Measurements from ENCODE around the gene CLTCL1. TPM values are rescaled to one million over a fixed set of nuclear protein-coding genes. Genes with fewer than 3 reads are reported as not detected.

CLTCL1 gene
- total and polyA plus RNA-seq, 9 of the 15 experiments (the other 6 are each of a cell fraction or from before 2014, with no cell fraction given), result 1.1 to 11.7 (median 5.0) TPM

- TF ChIP-seq ZFP91 (CRISPR knock-in tag; IDR thresholded peaks at IDR 0.05) (0 out of 2 replicates have a peak, but pooled peaks have one; percentile 49), ZEB2 (IDR thresholded peaks at IDR 0.05) (no peak), E2F6 (IDR thresholded peaks at IDR 0.05; ENCODE audit: borderline replicate concordance in 1 of 2, extremely low read depth in 1 of 2, insufficient read depth in 1 of 2, insufficient read length in 1 of 2, low read depth in 1 of 2, low read length in 1 of 2, poor library complexity in 1 of 2, severe bottlenecking in 1 of 2) (no peak), VEZF1 (CRISPR knock-in tag; IDR thresholded peaks at IDR 0.05) (no peak), NR2C2 (CRISPR knock-in tag; IDR thresholded peaks at IDR 0.05) (0 out of 2 replicates have a peak, but pooled peaks have one; percentile 2), NR2C2 (tag; IDR thresholded peaks at IDR 0.05) (no peak), ZNF639 (CRISPR knock-in tag; conservative IDR thresholded peaks at IDR 0.05 in 1 of 2, IDR thresholded peaks at IDR 0.05 in 1 of 2) (0 out of 4 replicates have a peak, but pooled peaks of 1 of the 2 experiments have one; percentile 57), E2F4 (CRISPR knock-in tag; IDR thresholded peaks at IDR 0.05; ENCODE audit: low read depth) (peak; percentile 5; the same call in 1 of the 2 replicates), PCBP1 (IDR thresholded peaks at IDR 0.05; ENCODE audit: low read depth, low read length, poor library complexity, severe bottlenecking) (no peak), MYNN (IDR thresholded peaks at IDR 0.05) (no peak), MYNN (CRISPR knock-in tag; IDR thresholded peaks at IDR 0.05) (0 out of 2 replicates have a peak, but pooled peaks have one; percentile 19), L3MBTL2 (IDR thresholded peaks at IDR 0.05) (0 out of 2 replicates have a peak, but pooled peaks have one; percentile 31), IRF1 (CRISPR knock-in tag; IDR thresholded peaks at IDR 0.05; ENCODE audit: borderline replicate concordance) (no peak), CHCHD3 (CRISPR knock-in tag; IDR thresholded peaks at IDR 0.05) (no peak), ZNF140 (CRISPR knock-in tag; IDR thresholded peaks at IDR 0.05) (no peak), IRF2 (CRISPR knock-in tag; IDR thresholded peaks at IDR 0.05) (no peak), POLR2H (tag; IDR thresholded peaks at IDR 0.05; ENCODE audit: low read depth) (no peak), ZSCAN32 (CRISPR knock-in tag; IDR thresholded peaks at IDR 0.05) (no peak), HMG20B (CRISPR knock-in tag; IDR thresholded peaks at IDR 0.05) (no peak), ZNF584 (CRISPR knock-in tag; IDR thresholded peaks at IDR 0.05; ENCODE audit: low read depth) (0 out of 2 replicates have a peak, but pooled peaks have one; percentile 25)
These were observed 74.9 kb downstream of the CLTCL1 start (continued) for GRCh38 chr22:19216579-19216978.
